Neuronal stem cell (in vitro differentiated cells): ENCODE results near the gene RTL1.
A peak's percentile ranks its signal among the peaks of the same experiment; 100 is the strongest.

Experiments
- DNase-seq: peaks from one replicate; pipeline ENCODE4 v3.0.0-alpha.2; 2013; ENCODE audit warnings: low spot score
- H2AFZ ChIP-seq: one replicate; pipeline ENCODE4 v1.6.1; 2013; ENCODE audit warnings: mild to moderate bottlenecking, low read length, inconsistent platforms
- H2AK5ac ChIP-seq: 2 replicates; pipeline ENCODE4 v1.6.1; 2013; ENCODE audit warnings: low read depth, mild to moderate bottlenecking, inconsistent platforms, low read length, moderate library complexity, mixed read lengths
- H2BK120ac ChIP-seq: 2 replicates; pipeline ENCODE4 v1.6.1; 2013; ENCODE audit warnings: low read depth, mild to moderate bottlenecking, inconsistent platforms, low read length, moderate library complexity, mixed read lengths
- H2BK12ac ChIP-seq: one replicate; pipeline ENCODE4 v1.6.1; 2013; ENCODE audit warnings: low read length, inconsistent platforms
- H2BK15ac ChIP-seq: 2 replicates; pipeline ENCODE4 v1.6.1; 2013; ENCODE audit warnings: mild to moderate bottlenecking, low read length, inconsistent platforms, mixed read lengths
- H2BK5ac ChIP-seq: one replicate; pipeline ENCODE4 v1.6.1; 2013; ENCODE audit warnings: inconsistent platforms, mild to moderate bottlenecking, low read length, moderate library complexity
- H3K14ac ChIP-seq: one replicate; pipeline ENCODE4 v1.6.1; 2013; ENCODE audit warnings: low read length, inconsistent platforms
- H3K18ac ChIP-seq: 2 replicates; pipeline ENCODE4 v1.6.1; 2013; ENCODE audit warnings: low read length, inconsistent platforms
- H3K23ac ChIP-seq: 2 replicates; pipeline ENCODE4 v1.6.1; 2013; ENCODE audit warnings: low read depth, mild to moderate bottlenecking, mixed read lengths, low read length, inconsistent platforms; ENCODE audit not compliant: poor library complexity
- H3K27ac ChIP-seq: replicated peaks from 3 replicates; pipeline ENCODE4 v1.5.1; 2013; ENCODE audit warnings: low read length, inconsistent platforms
- H3K27me3 ChIP-seq, 3 experiments: 2 replicates each; pipeline ENCODE4 v1.6.1; 2013; ENCODE audit warnings: low read length in 3 of 3, mild to moderate bottlenecking in 2 of 3, inconsistent platforms in 1 of 3, low read depth in 1 of 3, mixed read lengths in 1 of 3, moderate library complexity in 1 of 3; ENCODE audit not compliant: control insufficient read depth in 3 of 3, insufficient read depth in 3 of 3
- H3K36me3 ChIP-seq, 2 donors: replicated peaks in 1 of 2; 2 replicates each; pipeline ENCODE4 v1.6.1; 2013; ENCODE audit warnings: low read length in 2 of 2; ENCODE audit not compliant: control insufficient read depth in 2 of 2, insufficient read depth in 2 of 2
- H3K4ac ChIP-seq: 2 replicates; pipeline ENCODE4 v1.6.1; 2013; ENCODE audit warnings: inconsistent platforms, mild to moderate bottlenecking, low read length, moderate library complexity
- H3K4me1 ChIP-seq, 2 donors: 1 replicate in 1 of 2; 2 replicates in 1 of 2; pipeline ENCODE4 v1.6.1; 2013; ENCODE audit warnings: low read length in 2 of 2, low read depth in 1 of 2; ENCODE audit not compliant: control insufficient read depth in 2 of 2, insufficient read depth in 1 of 2
- H3K4me2 ChIP-seq: one replicate; pipeline ENCODE4 v1.6.1; 2013; ENCODE audit warnings: mild to moderate bottlenecking, low read length, inconsistent platforms; ENCODE audit not compliant: insufficient read depth, poor library complexity, severe bottlenecking
- H3K4me3 ChIP-seq, 2 donors: 2 replicates each; pipeline ENCODE4 v1.5.1; 2013; ENCODE audit warnings: low read length in 2 of 2, mild to moderate bottlenecking in 2 of 2, inconsistent platforms in 1 of 2, moderate library complexity in 1 of 2
- H3K79me1 ChIP-seq: one replicate; pipeline ENCODE4 v1.6.1; 2013; ENCODE audit warnings: low read depth, mild to moderate bottlenecking, inconsistent platforms, low read length, moderate library complexity
- H3K9ac ChIP-seq: one replicate; pipeline ENCODE4 v1.6.1; 2013; ENCODE audit warnings: mild to moderate bottlenecking, low read depth, low read length, inconsistent platforms; ENCODE audit not compliant: poor library complexity
- H3K9me3 ChIP-seq, 2 donors: replicated peaks in 1 of 2; 2 replicates each; pipeline versions ENCODE3 to v1.6.1; 2013; ENCODE audit warnings: low read length in 2 of 2, mild to moderate bottlenecking in 2 of 2, inconsistent platforms in 1 of 2, low read depth in 1 of 2, mixed read lengths in 1 of 2, moderate library complexity in 1 of 2; ENCODE audit not compliant: control insufficient read depth in 2 of 2, insufficient read depth in 1 of 2
- H4K8ac ChIP-seq: one replicate; pipeline ENCODE4 v1.6.1; 2013; ENCODE audit warnings: low read depth, mild to moderate bottlenecking, inconsistent platforms, low read length, moderate library complexity
- H4K91ac ChIP-seq: one replicate; pipeline ENCODE4 v1.6.1; 2013; ENCODE audit warnings: low read length, low read depth, mild to moderate bottlenecking, inconsistent platforms; ENCODE audit not compliant: poor library complexity
- WGBS, 2 donors: extraction: QIAGEN DNeasy Blood & Tissue Kit; methylation state at CpG; one replicate each; pipeline ENCODE4 v1.1.7; 2013; ENCODE audit warnings: missing lambda C conversion rate in 2 of 2, mixed read lengths in 1 of 2; ENCODE audit not compliant: insufficient read length in 2 of 2, insufficient replicate concordance in 1 of 2; ENCODE audit errors: extremely low coverage in 2 of 2; 5-methylcytosine and 5-hydroxymethylcytosine counted together

RTL1 gene

DNA sequence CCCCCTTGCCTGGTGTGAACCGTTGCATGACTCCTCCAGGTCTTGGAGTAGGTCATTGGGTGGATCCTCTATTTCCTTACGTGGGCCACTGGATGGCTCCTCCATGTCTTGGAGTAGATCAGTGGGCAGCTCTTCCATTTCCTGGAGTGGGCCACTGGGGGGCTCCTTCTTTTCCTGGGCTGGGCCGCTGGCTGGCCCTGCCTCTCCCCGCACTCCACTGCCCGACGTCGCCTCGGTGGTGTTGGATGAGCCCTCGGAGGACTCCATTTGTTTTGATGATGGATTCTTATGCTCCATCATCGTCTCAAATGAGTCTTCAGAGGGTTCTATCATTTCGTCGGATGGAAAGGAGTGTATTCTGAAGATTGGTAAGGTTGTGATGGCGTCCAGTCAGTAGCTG is 19.1 kb downstream of the RTL1 start:
- Histone ChIP-seq H4K91ac (no peak overlapping the region), H2BK12ac (no peak overlapping the region), H3K18ac (no peak overlapping the region), H3K4me2 (no peak overlapping the region), H3K4me1 (peaks cover 6 to 12% of the 10 kb centered on the region in 2 donors), H3K4ac (no peak overlapping the region), H2AK5ac (peak overlapping the region; percentile 40), H3K23ac (no peak overlapping the region), H2AFZ (no peak overlapping the region), H3K79me1 (no peaks in the 10 kb centered on the region), H3K9me3 (peaks cover 6 to 31% of the 10 kb centered on the region in 2 donors), H2BK15ac (no peak overlapping the region), H3K4me3 (no peak overlapping the region), H2BK120ac (no peak overlapping the region), H3K9ac (no peak overlapping the region), H2BK5ac (no peak overlapping the region), H3K27ac (no peak overlapping the region), H3K36me3 (peaks cover 0 to 12% of the 10 kb centered on the region in 2 donors), H4K8ac (no peak overlapping the region), H3K27me3 (no peaks in the 10 kb centered on the region), H3K14ac (no peak overlapping the region)
- no peak for DNase-seq
- no CpG with 5 or more reads among the region's 13 CpGs for WGBS, 2 donors

DNA sequence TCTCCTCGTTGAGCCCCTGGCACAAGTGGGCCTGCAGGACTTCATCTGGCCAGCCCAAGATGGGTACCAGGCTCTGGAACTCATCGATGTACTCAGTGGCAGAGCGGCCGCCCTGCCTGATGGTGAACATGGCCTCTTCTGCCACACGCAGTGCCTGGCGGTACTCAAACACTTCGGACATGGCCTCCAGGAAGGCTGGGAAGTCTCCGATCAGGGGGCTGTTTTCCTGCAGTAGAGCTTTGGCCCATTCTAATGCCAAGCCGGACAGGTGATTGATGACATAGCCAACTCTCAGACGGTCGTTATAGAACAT is 19.8 kb downstream of the RTL1 start:
- no CpG with 5 or more reads among the region's 11 CpGs for WGBS, 2 donors
- peaks cover 6 to 31% of the 10 kb centered on the region in 2 donors for H3K9me3 ChIP-seq
- peaks cover 0 to 12% of the 10 kb centered on the region in 2 donors for H3K36me3 ChIP-seq
- H3K9ac ChIP-seq: no peak overlapping the region
- no peak overlapping the region for H3K23ac ChIP-seq
- DNase-seq: no peak
- H2BK12ac ChIP-seq: no peak overlapping the region
- no peak overlapping the region for H4K8ac ChIP-seq
- no peak overlapping the region for H3K4me3 ChIP-seq
- no peak overlapping the region for H2AFZ ChIP-seq
- peak overlapping the region; percentile 43 for H2BK15ac ChIP-seq
- no peak overlapping the region for H3K27ac ChIP-seq
- no peak overlapping the region for H3K4ac ChIP-seq
- peak overlapping the region; percentile 21 for H3K18ac ChIP-seq
- H3K4me1 ChIP-seq: peaks cover 6 to 12% of the 10 kb centered on the region in 2 donors
- no peak overlapping the region for H3K4me2 ChIP-seq
- no peaks in the 10 kb centered on the region for H3K27me3 ChIP-seq
- H4K91ac ChIP-seq: no peak overlapping the region
- H2AK5ac ChIP-seq: peak overlapping the region; percentile 73
- no peak overlapping the region for H3K14ac ChIP-seq
- no peaks in the 10 kb centered on the region for H3K79me1 ChIP-seq
- no peak overlapping the region for H2BK120ac ChIP-seq
- H2BK5ac ChIP-seq: no peak overlapping the region

DNA sequence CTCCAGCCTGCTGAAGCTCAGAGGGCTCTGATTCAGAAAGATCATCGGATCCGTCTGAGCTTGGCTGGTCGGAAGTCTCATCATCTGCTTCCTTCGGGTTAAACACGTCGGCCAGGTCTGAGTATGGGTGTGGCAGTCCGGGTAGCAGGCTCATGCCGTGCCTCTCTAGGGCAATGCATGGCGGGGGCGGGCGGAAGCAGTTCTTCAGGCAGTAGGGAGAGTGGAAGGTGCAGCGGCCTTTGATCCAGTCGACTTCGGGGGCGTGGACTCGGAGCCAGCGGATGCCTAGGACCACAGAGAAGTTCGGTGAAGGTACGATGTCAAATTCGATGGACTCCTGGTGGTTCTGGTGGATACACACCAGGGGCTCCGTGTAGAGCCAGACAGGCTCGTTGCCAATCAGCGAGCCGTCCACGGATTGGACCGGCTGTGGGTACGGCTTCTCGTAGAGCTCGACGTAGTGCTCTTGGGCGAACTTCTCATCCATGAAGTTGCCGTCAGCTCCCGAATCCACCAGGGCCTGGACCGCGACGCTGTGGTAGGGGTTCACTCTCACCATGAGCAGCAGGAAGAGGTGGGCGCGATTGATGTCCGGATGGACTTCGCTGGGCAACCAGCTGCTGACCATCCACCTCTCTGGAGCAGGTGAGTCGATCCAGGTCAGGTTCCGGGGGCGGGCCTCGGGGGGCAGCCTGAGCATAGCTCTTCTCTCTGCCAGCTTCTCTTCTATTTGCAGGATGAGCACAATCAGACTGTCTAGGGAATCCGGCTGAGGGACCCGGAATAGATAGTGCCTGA is 20.3 kb downstream of the RTL1 start:
- H3K79me1 ChIP-seq: no peaks in the 10 kb centered on the region
- H3K23ac ChIP-seq: no peak overlapping the region
- no peak overlapping the region for H4K91ac ChIP-seq
- peaks cover 0 to 12% of the 10 kb centered on the region in 2 donors for H3K36me3 ChIP-seq
- peaks cover 6 to 31% of the 10 kb centered on the region in 2 donors for H3K9me3 ChIP-seq
- H3K9ac ChIP-seq: no peak overlapping the region
- peak overlapping the region; percentile 84 for H3K18ac ChIP-seq
- H3K4me1 ChIP-seq: peaks cover 5 to 12% of the 10 kb centered on the region in 2 donors
- no peak overlapping the region for H3K27ac ChIP-seq
- no peak for DNase-seq
- peak overlapping the region; percentile 43 for H2BK15ac ChIP-seq
- H3K4ac ChIP-seq: peak overlapping the region; percentile 12
- H2AK5ac ChIP-seq: peak overlapping the region; percentile 99
- no peak overlapping the region for H3K4me3 ChIP-seq
- no peak overlapping the region for H2BK5ac ChIP-seq
- H2BK120ac ChIP-seq: no peak overlapping the region
- no peaks in the 10 kb centered on the region for H3K27me3 ChIP-seq
- H2BK12ac ChIP-seq: peak overlapping the region; percentile 95
- no peak overlapping the region for H4K8ac ChIP-seq
- no peak overlapping the region for H3K4me2 ChIP-seq
- H2AFZ ChIP-seq: no peak overlapping the region
- no CpG with 5 or more reads among the region's 46 CpGs for WGBS, 2 donors
- H3K14ac ChIP-seq: no peak overlapping the region

DNA sequence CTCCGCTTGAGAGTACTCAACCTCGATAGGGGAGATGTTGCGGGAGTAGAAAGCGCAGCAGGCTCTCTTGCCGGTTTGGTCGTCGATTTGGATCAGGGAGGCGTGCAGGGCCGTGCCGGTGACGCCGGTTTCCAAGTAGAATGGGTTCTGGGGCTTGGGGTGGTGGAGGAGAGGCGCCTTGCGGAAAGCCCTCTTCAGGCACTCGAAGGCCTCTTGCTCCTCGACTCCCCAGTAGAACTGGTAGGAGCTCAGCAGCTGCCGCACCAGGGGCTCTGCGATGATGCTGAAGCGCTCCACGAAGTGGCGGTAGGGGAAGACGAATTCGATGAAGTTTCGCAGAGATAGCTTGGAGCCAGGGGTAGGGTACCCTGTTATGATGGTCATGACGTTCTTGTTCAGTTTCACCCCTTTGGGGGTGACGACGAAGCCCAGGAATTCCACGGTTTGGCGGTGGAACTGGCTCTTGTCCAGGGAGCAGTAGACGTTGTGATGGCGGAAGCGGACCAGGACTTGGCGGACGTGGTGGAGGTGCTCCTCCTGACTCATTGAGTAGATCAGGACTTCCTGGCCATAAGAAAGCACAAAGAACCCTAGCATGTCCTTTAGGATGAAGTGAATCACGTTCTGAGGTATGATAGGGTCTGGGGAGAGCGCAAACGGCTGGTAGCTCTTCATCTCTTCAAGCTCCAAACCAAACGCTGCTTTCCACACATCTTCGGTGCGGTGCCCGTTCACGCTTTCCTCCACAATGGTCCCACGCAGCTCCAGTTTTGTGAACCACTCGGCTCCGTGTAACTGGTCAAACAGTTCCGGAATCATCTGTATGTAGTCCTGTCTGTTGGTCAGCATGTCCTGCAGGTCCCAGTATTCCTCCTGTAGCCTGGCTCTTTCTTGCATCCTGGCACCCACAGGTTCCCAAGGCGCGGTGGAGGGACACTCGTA is 21.2 kb downstream of the RTL1 start:
- Histone ChIP-seq H3K4me2 (no peak overlapping the region), H3K4ac (peak overlapping the region; percentile 12), H3K27me3 (no peaks in the 10 kb centered on the region), H3K14ac (no peak overlapping the region), H3K9me3 (peaks cover 6 to 31% of the 10 kb centered on the region in 2 donors), H3K36me3 (peaks cover 0 to 12% of the 10 kb centered on the region in 2 donors), H3K79me1 (no peaks in the 10 kb centered on the region), H4K91ac (no peak overlapping the region), H3K9ac (no peak overlapping the region), H3K27ac (no peak overlapping the region), H4K8ac (no peak overlapping the region), H2AFZ (no peak overlapping the region), H2BK15ac (peak overlapping the region; percentile 83), H3K18ac (peak overlapping the region; percentile 84), H3K23ac (no peak overlapping the region), H2BK120ac (no peak overlapping the region), H2BK5ac (peak overlapping the region; percentile 56), H2AK5ac (peak overlapping the region; percentile 99), H2BK12ac (peak overlapping the region; percentile 95), H3K4me3 (no peak overlapping the region), H3K4me1 (peaks cover 0 to 7% of the 10 kb centered on the region in 2 donors)
- WGBS, 2 donors: no CpG with 5 or more reads among the region's 49 CpGs
- no peak for DNase-seq
